Progenitor cell of endocrine pancreas (in vitro differentiated cells): ENCODE measurements around the gene DLGAP1. TPM values are rescaled to one million over a fixed set of nuclear protein-coding genes. Genes with fewer than 3 reads are reported as not detected.

Source experiments
- DNase-seq: peaks from one replicate; pipeline ENCODE4 v3.0.0; 2021; ENCODE audit warnings: low spot score; ENCODE audit not compliant: unreplicated experiment
- H3K27ac Mint-ChIP-seq: 2 replicates; pipeline ENCODE4 v1.8.0; 2021; ENCODE audit warnings: mild to moderate bottlenecking, moderate library complexity, mixed read lengths
- H3K27me3 Mint-ChIP-seq: 2 replicates; pipeline ENCODE4 v1.8.0; 2021; ENCODE audit warnings: mixed read lengths
- H3K36me3 Mint-ChIP-seq: 2 replicates; pipeline ENCODE4 v1.8.0; 2022; ENCODE audit warnings: mixed read lengths; ENCODE audit not compliant: insufficient read depth
- H3K4me1 Mint-ChIP-seq: 2 replicates; pipeline ENCODE4 v1.8.0; 2021; ENCODE audit warnings: low read depth, mixed read lengths
- H3K4me3 Mint-ChIP-seq: 2 replicates; pipeline ENCODE4 v1.8.0; 2021; ENCODE audit warnings: low read depth, mild to moderate bottlenecking, moderate library complexity, mixed read lengths
- H3K9me3 Mint-ChIP-seq: 2 replicates; pipeline ENCODE4 v1.8.0; 2021; ENCODE audit warnings: low read depth, mixed read lengths
- CTCF ChIP-seq: fragments of 200-600 bp; sonication (generic); IDR thresholded peaks from one replicate; pipeline ENCODE4 v1.5.0; 2021; ENCODE audit warnings: antibody characterized with exemption, mild to moderate bottlenecking; ENCODE audit not compliant: unreplicated experiment
- total RNA-seq: library from RNA; stranded (reverse); gene quantifications from 2 replicates; pipeline ENCODE4 v1.2.1, GENCODE V29; 2021

DLGAP1 gene
- total RNA-seq, 1 donor from 2014 or later: 16.7 TPM

DNA sequence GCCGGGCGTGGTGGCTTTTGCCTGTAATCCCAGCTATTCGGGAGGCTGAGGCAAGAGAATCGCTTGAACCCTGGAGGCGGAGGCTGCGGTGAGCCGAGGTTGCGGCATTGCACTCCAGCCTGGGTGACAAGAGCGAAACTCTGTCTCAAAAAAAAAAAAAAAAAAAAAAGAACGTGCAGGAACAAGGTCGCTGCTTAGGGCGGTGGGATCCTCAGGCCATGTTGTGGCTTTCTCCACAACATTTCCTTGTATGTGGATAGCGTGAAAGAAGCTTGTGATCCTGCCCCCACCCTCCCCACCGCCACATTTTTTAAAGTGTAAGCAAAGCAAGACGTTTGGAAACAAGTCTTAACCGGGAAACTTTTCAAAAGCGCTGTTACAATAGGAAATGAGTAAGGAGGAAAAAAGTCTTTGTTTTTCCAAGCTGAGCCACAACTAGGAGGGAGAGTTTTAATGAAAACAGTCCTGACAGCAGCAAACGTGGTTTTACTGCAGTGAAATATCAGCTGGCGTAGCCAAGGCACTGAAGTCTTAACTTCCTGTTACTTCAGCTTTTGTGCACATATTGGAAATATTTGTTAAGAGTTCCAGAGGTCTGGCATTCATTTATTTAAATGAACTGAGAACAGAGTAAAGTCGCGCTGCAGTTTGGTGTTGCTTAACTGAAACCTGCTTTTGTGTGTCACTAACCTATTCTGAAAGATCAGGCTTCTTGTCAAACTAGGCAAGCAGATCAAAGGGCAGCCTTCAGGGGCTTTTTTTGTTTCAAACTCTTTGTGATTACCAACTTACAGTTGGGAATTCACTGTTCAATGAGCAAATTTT, 1001.4 kb downstream of the DLGAP1 start:
- peak overlapping the region; percentile 96 for H3K4me3 Mint-ChIP-seq

DNA sequence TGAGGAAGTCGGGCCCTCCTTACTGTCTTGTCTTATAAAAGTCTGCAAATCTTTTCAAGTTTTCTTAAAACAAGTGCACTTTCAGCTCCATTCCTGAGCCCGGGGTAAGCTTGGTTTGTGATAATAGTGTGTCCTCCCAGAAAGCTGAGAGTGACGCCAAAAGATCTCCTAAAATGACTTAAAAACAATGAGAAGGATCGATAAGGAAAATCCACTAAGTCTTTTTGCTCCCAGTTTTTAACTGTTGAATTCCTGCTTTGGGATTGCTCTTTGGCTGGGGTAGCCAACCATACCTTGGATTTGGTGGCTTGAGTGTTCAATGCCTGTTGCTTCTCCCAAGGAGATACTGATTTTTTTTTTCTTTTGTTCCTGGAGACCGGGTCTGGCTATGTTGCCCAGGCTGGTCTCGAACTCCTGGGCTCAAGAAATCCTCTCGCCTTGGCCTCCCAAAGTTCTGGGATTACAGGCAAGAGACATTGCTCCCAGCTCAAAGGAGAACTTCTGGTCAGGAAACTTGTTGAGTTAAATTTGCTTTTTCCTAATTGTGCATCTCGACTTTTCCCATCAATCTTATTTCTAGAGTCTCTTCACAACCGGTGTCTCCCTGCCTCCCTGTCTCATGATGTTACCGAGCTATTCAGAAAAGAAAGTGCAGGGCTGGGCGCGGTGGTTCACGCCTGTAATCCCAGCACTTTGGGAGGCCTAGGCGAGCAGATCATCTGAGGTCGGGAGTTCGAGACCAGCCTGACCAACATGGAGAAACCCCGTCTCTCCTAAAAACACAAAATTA, 1002.2 kb downstream of the DLGAP1 start:
- Mint-ChIP-seq H3K27ac (peak overlapping the region; percentile 98), H3K27me3 (no peaks in the 10 kb centered on the region), H3K36me3 (peaks cover 14% of the 10 kb centered on the region), H3K9me3 (no peaks in the 10 kb centered on the region), H3K4me3 (peak overlapping the region; percentile 96), H3K4me1 (peaks cover 50% of the 10 kb centered on the region)
- no peak for TF ChIP-seq CTCF
- no peak for DNase-seq

More for the DNA sequence above, 1001.4 kb downstream of the DLGAP1 start:
- no peak for DNase-seq
- Mint-ChIP-seq H3K4me1 (peaks cover 56% of the 10 kb centered on the region), H3K36me3 (peaks cover 19% of the 10 kb centered on the region), H3K27ac (peak overlapping the region; percentile 98), H3K9me3 (no peaks in the 10 kb centered on the region), H3K27me3 (no peaks in the 10 kb centered on the region)
- TF ChIP-seq CTCF: no peak

DNA sequence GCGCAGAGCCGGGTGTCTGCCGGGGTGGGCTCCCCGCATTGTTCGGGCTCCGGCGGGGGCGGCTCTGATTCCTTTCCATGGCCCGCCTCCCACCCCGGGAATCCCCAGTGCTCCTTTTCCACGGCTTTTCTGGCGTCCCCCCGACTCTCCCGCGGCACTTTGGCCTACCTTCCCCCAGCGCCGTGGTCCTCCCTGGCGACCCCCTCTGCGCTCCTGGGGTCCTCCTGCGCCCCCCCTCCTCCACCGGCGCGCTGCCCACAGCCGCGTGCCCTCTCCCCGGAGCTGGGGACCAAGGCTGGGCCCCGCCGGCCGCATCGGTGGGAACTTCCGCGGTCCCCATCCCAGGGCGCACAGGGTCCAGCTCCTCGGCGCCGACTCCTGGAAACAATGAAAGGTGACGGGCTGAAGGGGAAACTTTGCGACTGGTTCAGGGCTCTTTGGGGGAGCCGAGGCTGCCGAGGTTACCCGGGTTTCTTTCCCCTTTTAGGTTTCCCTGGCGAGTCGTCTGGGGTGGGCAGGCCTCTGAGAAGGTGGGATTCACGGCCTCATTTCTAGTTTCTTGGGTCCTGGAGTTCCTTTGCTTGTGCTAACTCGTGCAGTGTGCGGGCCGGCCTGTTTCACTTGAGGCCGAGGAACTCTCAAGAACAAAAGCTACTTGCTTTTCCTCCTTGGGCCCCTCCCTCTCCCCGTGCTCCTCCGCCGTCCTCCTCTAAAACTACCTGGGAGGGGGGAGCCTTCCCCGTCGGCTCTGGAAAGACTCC, 1002.9 kb downstream of the DLGAP1 start:
- no peaks in the 10 kb centered on the region for H3K9me3 Mint-ChIP-seq
- H3K4me1 Mint-ChIP-seq: peaks cover 50% of the 10 kb centered on the region
- peak overlapping the region; percentile 96 for H3K4me3 Mint-ChIP-seq
- H3K36me3 Mint-ChIP-seq: peaks cover 7% of the 10 kb centered on the region
- TF ChIP-seq CTCF: no peak
- peak; percentile 28 for DNase-seq
- no peaks in the 10 kb centered on the region for H3K27me3 Mint-ChIP-seq
- peak overlapping the region; percentile 98 for H3K27ac Mint-ChIP-seq

- no peaks in the 10 kb centered on the region for H3K9me3 Mint-ChIP-seq
- H3K4me3 Mint-ChIP-seq: peak overlapping the region; percentile 96
- no peak for TF ChIP-seq CTCF
- H3K27me3 Mint-ChIP-seq: no peaks in the 10 kb centered on the region
- H3K27ac Mint-ChIP-seq: peak overlapping the region; percentile 98
- peaks cover 3% of the 10 kb centered on the region for H3K36me3 Mint-ChIP-seq
- peak; percentile 85 for DNase-seq
- peaks cover 49% of the 10 kb centered on the region for H3K4me1 Mint-ChIP-seq
Measured at GRCh38 chr18:3451183-3451988, 1003.7 kb downstream of the DLGAP1 start.
